Measurements from ENCODE around the gene TMEM40.
"Not testable (repeated sequence)": the region's sequence is repeated elsewhere in the genome, so short reads cannot be mapped to it uniquely, and the experiment has no call there.

TMEM40 gene

GRCh38 chr3:12710062-12710461 is 49.0 kb downstream of the TMEM40 start:
- DNase-seq = no peak

- no peak for DNase-seq
These were observed 49.7 kb downstream of the TMEM40 start for GRCh38 chr3:12709334-12709733.

- no peak for DNase-seq
These were observed 50.4 kb downstream of the TMEM40 start for GRCh38 chr3:12708584-12709192.

GRCh38 chr3:12707449-12707848 is 51.6 kb downstream of the TMEM40 start:
- no peak for DNase-seq

GRCh38 chr3:12706504-12707253 is 52.4 kb downstream of the TMEM40 start:
- peak; percentile 60 for DNase-seq

GRCh38 chr3:12705981-12706380 is 53.1 kb downstream of the TMEM40 start:
- no peak for DNase-seq

GRCh38 chr3:12705374-12705926 is 53.6 kb downstream of the TMEM40 start:
- DNase-seq = no peak

- no peak for DNase-seq
These were observed 56.6 kb downstream of the TMEM40 start for GRCh38 chr3:12702501-12702900.

GRCh38 chr3:12701601-12702000 is 57.5 kb downstream of the TMEM40 start:
- not testable (repeated sequence) for DNase-seq

GRCh38 chr3:12700800-12701199 is 58.3 kb downstream of the TMEM40 start:
- DNase-seq = peak; percentile 53

GRCh38 chr3:12695916-12696315 is 63.1 kb downstream of the TMEM40 start:
- DNase-seq = no peak

- no peak for DNase-seq
These were observed 63.9 kb downstream of the TMEM40 start for GRCh38 chr3:12695112-12695511.

- no peak for DNase-seq
These were observed 66.6 kb downstream of the TMEM40 start for GRCh38 chr3:12692444-12692843.

GRCh38 chr3:12689997-12690711 is 68.9 kb downstream of the TMEM40 start:
- DNase-seq = no peak

- DNase-seq = no peak
These were observed 71.1 kb downstream of the TMEM40 start for GRCh38 chr3:12687948-12688347.

GRCh38 chr3:12686096-12686495 is 73.0 kb downstream of the TMEM40 start:
- no peak for DNase-seq
